HUES64 (cell line): Measurements from ENCODE around the gene ZNF583. TPM values are rescaled to one million over a fixed set of nuclear protein-coding genes. Genes with fewer than 3 reads are reported as not detected.

Experiments used
- H3K27ac ChIP-seq: 2 replicates; pipeline ENCODE4 v1.7.0; 2013; ENCODE audit warnings: low read depth, low read length, inconsistent platforms
- H3K27me3 ChIP-seq: 2 replicates; pipeline ENCODE4 v1.6.1; 2013; ENCODE audit warnings: mild to moderate bottlenecking, low read length; ENCODE audit not compliant: insufficient read depth
- H3K36me3 ChIP-seq: 2 replicates; pipeline ENCODE4 v1.6.1; 2013; ENCODE audit warnings: mild to moderate bottlenecking, low read length; ENCODE audit not compliant: insufficient read depth
- H3K4me1 ChIP-seq: 2 replicates; pipeline ENCODE4 v1.6.1; 2013; ENCODE audit warnings: mild to moderate bottlenecking, low read length, moderate library complexity; ENCODE audit not compliant: insufficient read depth
- H3K4me3 ChIP-seq: 2 replicates; pipeline ENCODE4 v1.5.1; 2013; ENCODE audit warnings: mild to moderate bottlenecking, low read length, moderate library complexity
- H3K9ac ChIP-seq: 2 replicates; pipeline ENCODE4 v1.6.1; 2013; ENCODE audit warnings: mild to moderate bottlenecking, low read depth, low read length
- H3K9me3 ChIP-seq: 2 replicates; pipeline ENCODE4 v1.6.1; 2013; ENCODE audit warnings: low read depth, low read length; ENCODE audit not compliant: insufficient read depth
- WGBS: fragments of 150-250, 120-280 bp; methylation state at CpG from one replicate; pipeline ENCODE4 v1.1.7; 2013; ENCODE audit warnings: missing lambda C conversion rate; 5-methylcytosine and 5-hydroxymethylcytosine counted together
- polyA plus RNA-seq, 2 experiments: library from polyadenylated mRNA; stranded (reverse); fragments of 50-300 nt; gene quantifications; one replicate each; pipeline ENCODE4 v1.2.3, GENCODE V29; 2013

ZNF583 gene
- 2.4 TPM for polyA plus RNA-seq (2013, experiment 1 of 2)
- 2.3 TPM for polyA plus RNA-seq (2013, experiment 2 of 2)

DNA sequence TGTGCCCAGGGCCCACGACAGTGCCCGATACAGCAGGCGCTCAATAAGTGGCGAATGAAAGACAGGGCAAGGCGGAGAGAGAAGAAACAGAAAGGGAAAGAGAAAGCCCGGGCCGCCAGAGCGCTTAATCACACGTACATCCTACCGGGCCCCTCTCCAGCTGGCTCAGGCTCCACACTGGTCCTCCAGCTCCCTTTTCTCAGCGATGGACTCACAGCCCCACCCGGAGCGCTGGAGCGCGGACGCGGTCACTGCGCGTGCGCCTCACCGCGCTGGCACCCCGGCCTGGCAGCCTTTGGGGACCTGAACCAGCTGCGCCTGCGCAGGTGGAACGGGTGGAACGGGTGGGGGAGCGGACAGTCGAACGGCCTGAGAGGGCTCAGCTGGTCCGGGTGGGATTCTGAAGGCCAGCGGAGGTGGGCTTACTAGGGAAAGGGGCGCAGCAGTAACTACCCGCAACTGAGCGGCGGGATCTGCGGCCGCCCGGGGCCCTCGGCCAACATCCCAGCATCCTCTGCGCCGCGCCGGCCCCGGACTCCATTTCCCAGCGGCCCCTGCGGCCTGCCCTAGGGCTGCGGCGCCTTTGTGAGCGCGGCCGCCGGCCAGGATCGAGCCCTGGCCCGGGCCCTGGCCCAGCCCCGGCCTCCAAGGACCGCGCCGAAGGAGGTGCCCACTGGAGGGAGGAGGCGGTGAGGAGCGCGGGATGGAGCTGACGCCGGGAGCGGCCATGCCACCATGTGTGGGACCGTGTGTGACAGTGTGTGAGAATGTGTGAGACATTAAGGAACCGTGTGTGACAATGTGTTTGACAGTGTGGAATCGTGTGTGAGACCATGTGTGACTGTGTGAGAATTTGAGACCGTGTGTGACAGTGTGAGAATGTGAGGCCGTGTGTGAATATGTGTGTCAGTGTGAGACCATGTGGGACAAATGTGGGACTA is at the start of gene ZNF583:
Gene ZNF583, plus strand, starts transcription at position 569 of the 941 bp plus-strand sequence. CDS start 2,783 bp downstream, outside the sequence.
- Histone ChIP-seq H3K36me3 (peaks cover 32% of the 10 kb centered on the region), H3K4me3 (peak within 1 kb of the TSS; percentile 83)

DNA sequence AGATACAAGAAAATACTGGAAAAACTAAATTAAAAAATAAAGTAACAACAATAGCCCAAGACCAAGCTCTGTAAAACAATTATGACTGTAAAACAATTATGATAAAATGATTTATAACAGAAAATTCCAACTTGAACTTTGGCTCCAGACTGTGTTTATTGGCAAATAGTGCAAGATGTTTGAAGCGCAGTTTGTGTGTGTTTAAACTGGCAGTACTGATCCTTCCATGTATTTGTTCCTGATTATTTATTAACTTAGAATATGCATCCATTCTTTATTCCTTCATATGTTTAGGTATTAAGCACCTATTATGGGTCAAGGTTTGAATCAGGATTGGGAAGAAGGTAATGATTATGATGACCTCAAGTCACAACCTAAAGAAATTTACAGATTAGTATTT is 48.6 kb upstream of the ZNF583 start:
- no peaks in the 10 kb centered on the region; the same call in 1 of the 2 replicates for H3K4me1 ChIP-seq
- no peak overlapping the region for H3K27ac ChIP-seq
- WGBS = no CpG with 5 or more reads among the region's 1 CpG
- H3K4me3 ChIP-seq = no peak overlapping the region
- no peaks in the 10 kb centered on the region; the same call in 1 of the 2 replicates for H3K36me3 ChIP-seq
- H3K9ac ChIP-seq = no peak overlapping the region
- H3K9me3 ChIP-seq = peaks cover 1% of the 10 kb centered on the region; the same call in 1 of the 2 replicates
- H3K27me3 ChIP-seq = no peaks in the 10 kb centered on the region

More for the DNA sequence above, at the start of gene ZNF583:
- no peaks in the 10 kb centered on the region for H3K27me3 ChIP-seq
- H3K4me1 ChIP-seq = no peaks in the 10 kb centered on the region
- 2% methylated on average over 70 of the region's 70 CpGs for WGBS
- H3K27ac ChIP-seq = peak within 1 kb of the TSS; percentile 79
- peaks cover 54% of the 10 kb centered on the region for H3K9me3 ChIP-seq
- peak within 1 kb of the TSS; percentile 89 for H3K9ac ChIP-seq

DNA sequence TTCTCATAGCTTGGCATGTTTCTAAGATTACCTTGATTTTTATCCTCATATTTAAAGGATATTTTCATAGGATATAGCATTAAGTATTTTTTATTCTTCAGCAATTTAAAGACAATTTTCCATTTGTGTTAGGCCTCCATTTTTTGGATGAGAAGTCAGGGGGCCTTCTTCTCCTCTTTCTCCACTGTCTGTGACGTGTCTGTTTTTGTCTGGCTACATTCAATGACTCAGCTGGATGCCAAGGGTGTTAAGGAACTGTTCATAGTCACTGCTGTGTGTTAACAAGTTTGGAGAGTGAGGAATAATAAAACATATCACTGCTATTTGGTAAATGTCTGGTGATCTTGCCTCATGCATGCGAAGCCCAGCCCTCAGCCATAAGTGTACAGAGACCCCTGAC is 47.2 kb upstream of the ZNF583 start:
- no peaks in the 10 kb centered on the region for H3K4me1 ChIP-seq
- H3K27me3 ChIP-seq = no peaks in the 10 kb centered on the region
- H3K9me3 ChIP-seq = peaks cover 12% of the 10 kb centered on the region; the same call in 1 of the 2 replicates
- H3K9ac ChIP-seq = no peak overlapping the region
- no peak overlapping the region for H3K4me3 ChIP-seq
- 86% methylated on average over 1 of the region's 2 CpGs for WGBS
- H3K36me3 ChIP-seq = peaks cover 5% of the 10 kb centered on the region; the same call in 1 of the 2 replicates
- no peak overlapping the region for H3K27ac ChIP-seq

- no peak overlapping the region for H3K9ac ChIP-seq
- H3K36me3 ChIP-seq = peaks cover 5% of the 10 kb centered on the region; the same call in 1 of the 2 replicates
- no peaks in the 10 kb centered on the region for H3K27me3 ChIP-seq
- H3K4me1 ChIP-seq = no peaks in the 10 kb centered on the region
- no peak overlapping the region for H3K4me3 ChIP-seq
- H3K9me3 ChIP-seq = peaks cover 25% of the 10 kb centered on the region
- 99% methylated on average over 2 of the region's 2 CpGs for WGBS
- no peak overlapping the region for H3K27ac ChIP-seq
These were observed 43.3 kb upstream of the ZNF583 start for GRCh38 chr19:56360841-56361240.

- H3K27ac ChIP-seq = peak overlapping the region; percentile 86
- H3K36me3 ChIP-seq = peaks cover 36% of the 10 kb centered on the region
- 0 out of 2 replicates have a peak, but pooled peaks cover 7% of the 10 kb centered on the region for H3K4me1 ChIP-seq
- peak overlapping the region; percentile 90 for H3K4me3 ChIP-seq
- peaks cover 13% of the 10 kb centered on the region for H3K9me3 ChIP-seq
- H3K27me3 ChIP-seq = no peaks in the 10 kb centered on the region
- peak overlapping the region; percentile 93 for H3K9ac ChIP-seq
- WGBS = 12% methylated on average over 65 of the region's 65 CpGs
These were observed 36.1 kb upstream of the ZNF583 start for GRCh38 chr19:56367829-56368711.

GRCh38 chr19:56369886-56370676 is 34.1 kb upstream of the ZNF583 start:
- Histone ChIP-seq H3K27me3 (no peaks in the 10 kb centered on the region), H3K9me3 (peaks cover 7% of the 10 kb centered on the region; the same call in 1 of the 2 replicates), H3K36me3 (peaks cover 56% of the 10 kb centered on the region), H3K27ac (no peak overlapping the region), H3K4me1 (0 out of 2 replicates have a peak, but pooled peaks cover 7% of the 10 kb centered on the region), H3K9ac (no peak overlapping the region), H3K4me3 (peak overlapping the region; percentile 90; the same call in 1 of the 2 replicates)
- 100% methylated on average over 1 of the region's 3 CpGs for WGBS

GRCh38 chr19:56372281-56372680 is 31.9 kb upstream of the ZNF583 start:
- Histone ChIP-seq H3K4me1 (0 out of 2 replicates have a peak, but pooled peaks cover 7% of the 10 kb centered on the region), H3K36me3 (peaks cover 78% of the 10 kb centered on the region), H3K9me3 (peaks cover 27% of the 10 kb centered on the region), H3K9ac (no peak overlapping the region), H3K4me3 (no peak overlapping the region), H3K27me3 (no peaks in the 10 kb centered on the region), H3K27ac (no peak overlapping the region)
- WGBS = 46% methylated on average over 1 of the region's 1 CpG

DNA sequence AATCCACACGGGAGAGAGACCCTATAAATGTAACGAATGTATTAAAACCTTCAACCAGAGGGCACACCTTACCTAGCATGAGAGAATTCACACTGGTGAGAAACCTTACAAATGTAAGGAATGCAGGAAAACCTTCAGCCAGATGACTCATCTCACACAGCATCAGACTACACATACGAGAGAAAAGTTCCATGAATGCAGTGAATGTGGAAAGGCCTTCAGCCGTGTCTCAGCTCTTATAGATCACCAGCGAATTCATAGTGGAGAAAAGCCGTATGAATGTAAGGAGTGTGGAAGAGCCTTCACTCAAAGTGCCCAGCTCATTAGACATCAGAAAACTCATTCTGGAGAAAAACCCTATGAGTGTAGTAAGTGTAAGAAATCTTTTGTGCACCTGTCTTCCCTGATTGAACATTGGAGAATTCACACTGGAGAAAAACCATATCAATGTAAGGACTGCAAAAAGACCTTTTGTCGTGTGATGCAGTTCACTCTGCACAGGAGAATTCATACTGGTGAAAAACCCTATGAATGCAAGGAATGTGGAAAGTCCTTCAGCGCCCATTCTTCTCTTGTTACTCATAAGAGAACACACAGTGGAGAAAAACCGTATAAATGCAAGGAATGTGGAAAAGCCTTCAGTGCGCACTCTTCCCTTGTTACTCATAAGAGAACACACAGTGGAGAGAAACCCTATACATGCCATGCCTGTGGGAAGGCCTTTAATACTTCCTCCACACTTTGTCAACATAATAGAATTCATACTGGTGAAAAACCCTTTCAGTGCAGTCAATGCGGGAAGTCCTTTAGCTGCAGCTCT is 26.8 kb upstream of the ZNF583 start:
- no peak overlapping the region for H3K27ac ChIP-seq
- peaks cover 72% of the 10 kb centered on the region for H3K36me3 ChIP-seq
- H3K9ac ChIP-seq = no peak overlapping the region
- H3K4me3 ChIP-seq = no peak overlapping the region
- peaks cover 47% of the 10 kb centered on the region for H3K9me3 ChIP-seq
- WGBS = 98% methylated on average over 11 of the region's 11 CpGs
- H3K4me1 ChIP-seq = no peaks in the 10 kb centered on the region
- no peaks in the 10 kb centered on the region for H3K27me3 ChIP-seq

- H3K9me3 ChIP-seq = peaks cover 26% of the 10 kb centered on the region; the same call in 1 of the 2 replicates
- no peak overlapping the region for H3K9ac ChIP-seq
- H3K4me3 ChIP-seq = no peak overlapping the region
- H3K4me1 ChIP-seq = no peaks in the 10 kb centered on the region
- no peak overlapping the region for H3K27ac ChIP-seq
- peaks cover 36% of the 10 kb centered on the region for H3K36me3 ChIP-seq
- no peaks in the 10 kb centered on the region for H3K27me3 ChIP-seq
- 98% methylated on average over 7 of the region's 8 CpGs for WGBS
These were observed 20.1 kb upstream of the ZNF583 start for GRCh38 chr19:56383826-56384605.
